SW480 (cell line): ENCODE measurements around the gene UGGT2.
"Not testable (repeated sequence)": the region's sequence is repeated elsewhere in the genome, so short reads cannot be mapped to it uniquely, and the experiment has no call there.

ENCODE experiments used
- DNase-seq: peaks from one replicate; pipeline ENCODE4 v3.0.0-alpha.2; 2016; ENCODE audit warnings: low spot score

UGGT2 gene

GRCh38 chr13:96053003-96053703, at the start of gene UGGT2:
TSS of gene UGGT2 (minus strand) at chr13:96053401. CDS start at chr13:96053312, 89 bp downstream.
- DNase-seq: peak; percentile 91

GRCh38 chr13:96100457-96101220, 47.4 kb upstream of the UGGT2 start:
- DNase-seq: no peak

GRCh38 chr13:96093296-96094006, 40.2 kb upstream of the UGGT2 start:
- no peak for DNase-seq

GRCh38 chr13:96091164-96092117, 38.2 kb upstream of the UGGT2 start:
- DNase-seq: no peak

GRCh38 chr13:96090240-96091101, 37.3 kb upstream of the UGGT2 start:
- DNase-seq: no peak

DNA sequence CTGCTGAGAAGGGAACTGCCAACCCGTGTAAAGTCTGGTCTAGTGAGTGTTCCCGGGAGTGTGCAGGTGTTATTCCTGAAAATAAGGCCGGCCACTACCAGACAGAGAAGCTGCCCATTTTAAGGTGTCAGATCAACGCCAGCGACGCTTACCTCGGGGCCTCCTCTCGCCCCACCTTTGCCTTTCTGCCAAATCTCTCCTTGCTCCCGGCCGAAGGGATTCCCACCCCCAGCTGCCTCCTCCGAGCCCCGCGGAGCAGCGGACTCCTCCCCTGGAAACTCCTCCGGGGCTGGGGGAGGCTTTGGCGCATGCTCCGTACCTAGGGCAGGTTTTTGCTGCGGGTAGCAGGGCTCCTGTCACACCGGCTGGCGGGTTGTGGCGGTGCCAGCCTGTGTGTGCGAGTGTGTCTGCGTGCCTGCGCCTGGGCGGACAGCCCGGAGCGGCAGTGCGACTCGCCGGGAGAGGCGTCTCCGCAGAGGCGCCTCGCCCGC, 36.6 kb upstream of the UGGT2 start, which contains the start of gene HS6ST3:
TSS of gene HS6ST3 (plus strand) at position 359 of the 491 bp plus-strand sequence.
- DNase-seq: peak; percentile 56

- DNase-seq: no peak
Measured at GRCh38 chr13:96089139-96089538, 35.9 kb upstream of the UGGT2 start.

DNA sequence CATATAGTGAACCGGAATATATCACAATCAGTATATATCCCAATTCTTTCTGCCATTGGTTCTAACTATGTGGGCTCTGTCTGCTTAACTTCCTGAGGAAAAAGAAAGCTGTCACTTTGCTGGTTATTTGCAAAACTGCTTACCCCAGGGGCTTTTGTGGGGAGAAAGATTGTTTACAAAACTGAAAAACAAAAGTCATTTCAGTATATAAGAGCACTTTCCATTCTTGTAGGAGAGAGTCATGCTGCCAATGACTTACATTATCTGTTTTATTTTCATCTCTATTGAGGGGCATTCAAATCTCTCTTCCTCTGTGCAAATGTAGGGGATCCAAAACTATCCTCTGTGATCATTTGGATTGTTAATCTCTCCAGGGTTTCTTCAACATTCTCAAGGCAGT, 33.5 kb upstream of the UGGT2 start:
- no peak for DNase-seq

- no peak for DNase-seq
Measured at GRCh38 chr13:96082640-96083039, 29.4 kb upstream of the UGGT2 start.

DNA sequence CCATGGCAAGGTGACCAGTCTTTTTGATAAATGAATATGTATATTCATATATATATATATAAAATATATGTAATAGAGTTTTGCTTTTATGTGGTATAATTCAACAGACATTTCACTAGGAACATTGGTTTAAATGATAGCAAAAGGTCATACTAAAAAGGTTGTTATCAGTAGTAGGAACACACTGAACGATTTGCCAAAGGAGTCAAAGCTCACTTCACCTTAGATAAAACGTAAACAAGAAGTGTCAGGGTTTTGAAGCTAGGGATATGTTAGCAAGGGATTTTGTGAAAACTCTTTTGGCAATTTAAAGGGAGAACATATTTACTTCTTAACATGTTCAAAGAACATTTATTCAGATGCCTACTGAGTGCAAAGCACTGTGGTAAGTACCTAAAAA, 28.7 kb upstream of the UGGT2 start:
- no peak for DNase-seq

DNA sequence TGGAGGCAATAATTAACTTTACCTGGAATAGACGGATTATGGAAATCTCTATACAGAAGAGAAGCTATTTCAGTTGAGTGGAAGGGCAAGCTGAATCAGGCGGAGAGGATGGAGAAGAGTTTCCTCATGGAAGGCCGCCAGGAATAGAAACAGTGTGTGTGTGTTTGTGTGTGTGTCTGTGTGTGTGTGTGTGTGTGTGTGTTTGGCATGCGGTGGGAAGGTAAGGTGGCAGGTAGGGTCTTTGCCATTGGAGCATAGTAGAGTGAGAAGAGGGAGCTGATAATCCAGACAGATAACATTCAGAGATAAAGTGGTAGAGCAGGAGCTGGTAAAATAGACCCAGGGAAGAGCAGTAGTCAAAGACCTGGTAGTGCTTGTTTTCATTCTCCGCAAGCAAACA, 27.5 kb upstream of the UGGT2 start:
- no peak for DNase-seq

DNA sequence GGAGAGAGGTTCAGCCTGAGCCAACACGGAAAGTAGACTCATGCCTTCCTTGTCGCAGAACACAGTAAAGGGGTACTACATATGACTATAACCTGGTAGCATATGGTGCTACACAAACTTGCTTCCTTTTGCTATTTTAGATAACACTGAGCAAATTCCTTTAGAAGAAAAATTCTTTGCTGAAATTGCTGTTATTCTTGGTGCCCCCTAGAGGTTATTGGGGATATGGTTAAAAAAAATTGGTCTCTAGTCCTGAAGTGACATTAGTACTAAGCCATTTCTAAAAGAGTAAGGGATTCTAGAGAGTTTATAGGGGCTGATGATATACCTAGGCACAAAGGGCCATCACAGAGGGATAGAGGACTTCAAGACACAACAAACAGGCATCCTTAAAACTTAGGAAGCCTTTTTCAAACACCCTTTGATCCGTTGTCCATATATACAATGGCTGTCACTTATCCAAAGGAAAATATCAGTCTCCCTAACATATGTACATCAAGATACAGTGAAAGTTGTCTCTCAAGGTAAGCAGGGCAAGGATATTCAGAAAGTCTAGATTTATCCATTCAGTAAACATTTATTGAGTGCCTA, 22.8 kb upstream of the UGGT2 start:
- DNase-seq: peak; percentile 12

- DNase-seq: no peak
Measured at GRCh38 chr13:96072392-96072791, 19.2 kb upstream of the UGGT2 start.

DNA sequence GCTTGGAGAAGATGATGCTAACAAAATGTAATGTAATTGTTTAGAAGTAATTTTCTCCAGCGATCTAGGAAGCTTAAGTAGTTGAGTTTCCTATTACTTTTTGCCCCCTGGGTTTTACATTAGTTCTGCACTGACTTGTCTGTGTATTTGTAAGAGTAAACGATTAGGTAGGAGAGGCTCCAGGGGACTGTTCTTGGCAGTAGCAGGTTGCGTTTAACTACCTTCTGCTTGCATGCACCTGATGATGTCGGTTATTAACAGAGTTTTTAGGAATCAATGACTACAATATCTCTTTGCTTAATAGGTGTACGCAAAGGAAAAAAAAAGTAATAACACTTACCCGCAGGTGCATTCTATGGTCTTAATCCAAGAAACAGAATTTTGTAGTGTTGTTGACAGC, 18.3 kb upstream of the UGGT2 start:
- no peak for DNase-seq

DNA sequence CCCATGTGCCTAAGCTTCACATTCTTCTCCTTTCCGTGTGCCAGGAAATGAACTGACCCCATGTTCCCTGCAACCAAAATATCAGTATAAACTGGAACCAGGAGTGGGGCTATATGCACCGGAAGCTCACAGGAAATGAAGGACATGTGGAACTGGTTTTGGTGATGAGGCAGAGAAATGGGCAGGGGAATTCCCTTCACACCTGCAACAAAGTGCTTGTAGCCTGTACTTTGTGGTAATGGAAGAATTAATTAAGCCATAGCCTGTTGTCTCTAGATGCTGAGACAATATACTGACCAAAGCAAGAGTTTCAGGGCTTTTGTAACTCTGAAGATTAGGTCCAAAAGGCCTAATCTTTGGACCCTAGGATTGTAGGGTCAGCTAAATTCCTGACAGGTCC, 15.5 kb upstream of the UGGT2 start:
- no peak for DNase-seq

DNA sequence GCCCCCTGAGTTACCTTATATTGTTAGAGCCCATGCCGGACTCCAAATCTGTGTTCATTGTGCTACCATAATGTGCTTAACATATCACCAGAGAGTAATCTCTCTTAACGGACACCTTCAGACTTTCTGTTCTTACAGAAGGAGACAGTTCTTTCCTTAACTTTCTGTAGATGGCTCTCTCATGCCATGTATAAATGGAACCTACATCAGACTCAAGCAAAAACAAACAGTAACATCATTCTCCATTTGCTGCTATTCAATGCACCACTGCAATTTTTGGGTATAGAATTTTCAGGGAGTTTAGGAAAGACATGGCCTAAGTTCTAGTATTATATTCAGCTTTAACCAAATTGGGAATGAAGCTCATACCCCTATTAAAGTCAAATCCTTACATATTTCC, 12.6 kb upstream of the UGGT2 start:
- no peak for DNase-seq

- DNase-seq: peak; percentile 62
Measured at GRCh38 chr13:96052656-96053002, 572 bp downstream of the UGGT2 start.

GRCh38 chr13:96051946-96052345, 1.3 kb downstream of the UGGT2 start:
- not testable (repeated sequence) for DNase-seq

DNA sequence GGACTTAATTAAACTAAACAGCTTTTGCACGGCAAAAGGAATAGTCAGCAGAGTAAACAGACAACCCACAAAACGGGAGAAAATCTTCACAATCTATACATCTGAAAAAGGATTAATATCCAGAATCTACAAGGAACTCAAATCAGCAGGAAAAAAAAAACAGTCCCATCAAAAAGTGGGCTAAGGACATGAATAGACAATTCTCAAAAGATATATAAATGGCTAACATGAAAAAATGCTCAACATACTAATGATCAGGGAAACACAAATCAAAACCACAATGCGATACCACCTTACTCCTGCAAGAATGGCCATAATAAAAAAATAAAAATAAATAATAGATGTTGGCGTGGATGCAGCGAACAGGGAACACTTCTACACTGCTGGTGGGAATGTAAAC, 1.7 kb downstream of the UGGT2 start:
- not testable (repeated sequence) for DNase-seq

DNA sequence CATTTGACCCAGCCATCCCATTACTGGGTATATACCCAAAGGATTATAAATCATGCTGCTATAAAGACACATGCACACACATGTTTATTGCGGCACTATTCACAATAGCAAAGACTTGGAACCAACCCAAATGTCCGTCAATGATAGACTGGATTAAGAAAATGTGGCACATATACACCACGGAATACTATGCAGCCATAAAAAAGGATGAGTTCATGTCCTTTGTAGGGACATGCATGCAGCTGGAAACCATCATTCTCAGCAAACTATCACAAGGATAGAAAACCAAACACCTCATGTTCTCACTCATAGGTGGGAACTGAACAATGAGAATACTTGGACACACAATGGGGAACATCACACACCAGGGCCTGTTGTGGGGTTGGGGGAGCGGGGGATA, 2.2 kb downstream of the UGGT2 start:
- not testable (repeated sequence) for DNase-seq
